ENCODE results near the gene USP48. TPM values are rescaled to one million over a fixed set of nuclear protein-coding genes. Genes with fewer than 3 reads are reported as not detected.

Gene USP48
- total RNA-seq, 1 donor from 2014 or later, result 41.8 TPM

DNA sequence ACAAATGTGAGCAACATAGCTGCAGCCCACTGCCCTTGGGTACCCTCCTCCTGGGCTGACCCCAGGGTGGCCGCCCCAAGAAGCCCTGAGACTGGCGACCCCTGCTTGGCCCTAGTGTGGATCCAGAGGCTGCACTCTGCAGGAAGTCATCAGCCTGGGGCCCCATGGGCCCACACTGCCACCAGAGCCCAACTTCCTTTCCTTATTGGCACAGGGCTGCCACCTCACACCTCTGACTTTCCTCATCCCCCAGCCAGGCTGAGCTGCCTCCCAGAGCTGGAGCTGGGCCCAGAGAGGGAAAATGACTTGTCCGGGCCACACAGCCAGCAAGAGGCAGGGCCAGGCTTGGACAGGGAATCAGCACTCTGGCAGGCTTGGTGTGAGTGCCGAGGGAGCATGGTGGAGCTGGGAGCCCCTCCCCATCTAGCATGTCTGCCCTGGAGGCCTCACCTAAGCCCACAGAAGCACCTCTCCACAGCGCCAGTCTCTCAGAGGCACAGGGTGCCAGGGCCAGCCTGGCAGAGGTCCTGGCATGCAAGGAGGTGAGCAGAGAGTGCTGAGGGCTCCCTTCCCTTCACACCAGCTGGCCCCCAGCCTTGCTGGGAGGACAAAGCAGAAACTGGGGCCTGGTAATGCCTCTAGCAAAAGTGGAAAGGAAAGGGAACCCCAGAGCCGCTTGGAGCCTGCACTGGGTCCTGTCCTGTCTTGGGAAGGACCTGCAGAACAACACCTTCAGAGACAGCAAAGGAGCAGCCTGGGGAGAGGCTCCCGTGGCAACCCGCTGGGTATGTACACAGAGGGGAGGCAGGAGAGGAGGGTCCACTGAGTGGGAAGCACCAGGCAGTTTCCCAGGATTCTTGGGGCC is 117.0 kb downstream of the USP48 start:
- intact Hi-C loops (cut with DNase I), result no loop called here
- ATAC-seq (ENCODE audit: poor library complexity), result peak; percentile 85
- DNase-seq, result peak; percentile 80

DNA sequence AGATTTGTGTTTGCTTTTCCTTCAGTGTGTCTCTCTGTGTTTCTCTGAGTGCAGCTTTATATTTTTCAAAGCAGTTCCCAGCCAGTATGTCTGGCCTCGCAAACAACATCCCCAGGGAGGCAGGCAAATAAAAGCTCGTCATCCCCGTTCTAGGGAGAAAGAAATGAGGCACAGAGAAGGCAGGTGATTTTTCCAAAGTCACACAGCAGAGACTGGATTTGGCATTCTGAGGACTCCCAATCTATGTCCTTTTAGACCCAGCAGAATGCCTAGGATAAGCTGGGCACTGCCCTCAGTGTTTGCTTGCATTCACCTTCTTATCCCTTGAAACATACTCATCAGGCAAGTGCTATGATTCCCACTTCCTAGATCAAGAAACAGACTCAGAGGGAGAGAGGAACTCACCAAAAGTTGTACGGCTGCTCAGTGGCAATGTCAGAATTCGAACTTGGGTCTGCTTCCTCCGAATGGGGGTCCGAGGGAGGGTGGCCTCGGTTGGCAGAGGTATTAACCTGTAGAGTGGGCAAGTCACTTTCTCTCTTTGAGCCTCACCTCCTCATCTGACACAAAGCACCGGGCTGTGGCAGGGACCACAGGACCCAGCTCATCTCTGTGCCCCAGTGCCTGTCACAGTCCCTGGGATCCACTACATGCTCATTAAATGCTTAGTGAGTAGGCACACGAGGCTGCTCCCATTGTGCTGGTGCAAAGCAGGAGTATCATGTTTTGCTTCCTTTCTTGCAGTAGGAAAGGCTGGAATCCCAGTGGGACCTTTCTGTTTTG is 118.0 kb downstream of the USP48 start:
- no peak for ATAC-seq (ENCODE audit: poor library complexity)
- intact Hi-C loops (cut with DNase I), result no loop called here
- DNase-seq, result no peak

DNA sequence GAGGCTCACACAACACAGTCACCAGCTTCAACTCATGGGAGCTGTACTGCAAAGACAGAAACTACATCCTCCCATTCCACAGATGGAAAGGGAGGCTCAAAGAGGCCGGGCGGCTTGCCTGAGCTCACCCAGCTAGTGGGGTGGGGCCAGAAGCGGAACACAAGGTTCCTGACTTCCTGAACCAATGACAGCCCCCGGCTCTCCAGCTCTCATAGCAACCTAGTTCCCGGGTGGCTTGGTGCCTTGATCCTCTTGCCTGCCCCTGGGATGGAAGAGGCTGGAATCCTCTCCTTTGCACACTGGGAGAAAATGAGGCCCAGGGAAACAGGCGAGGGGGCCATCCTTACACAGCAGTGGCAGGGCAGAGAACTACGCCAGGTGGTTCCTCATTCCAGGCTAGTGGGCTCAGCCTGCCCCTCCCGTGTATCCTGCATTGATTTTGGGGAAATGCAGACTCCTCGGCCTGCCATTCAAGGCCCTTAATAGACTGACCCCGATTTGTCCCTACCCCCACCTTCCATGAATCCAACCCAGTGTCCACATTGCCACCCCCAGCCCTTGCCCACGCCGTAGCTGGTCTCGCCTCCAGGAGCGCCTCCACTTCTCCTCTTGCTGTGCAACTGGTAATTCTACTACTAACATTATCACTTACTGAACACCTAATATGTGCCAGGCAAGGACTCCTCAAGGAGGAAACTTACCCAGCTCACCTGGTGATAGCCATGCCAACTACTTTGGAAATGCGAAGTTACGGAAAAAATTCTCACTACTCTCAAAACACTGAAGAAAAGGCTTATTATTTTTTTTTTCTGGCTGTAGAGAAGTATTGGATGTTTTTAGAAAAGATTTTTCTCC is 118.8 kb downstream of the USP48 start:
- no peak for DNase-seq
- ATAC-seq (ENCODE audit: poor library complexity), result no peak
- intact Hi-C loops (cut with DNase I), result no loop called here

DNA sequence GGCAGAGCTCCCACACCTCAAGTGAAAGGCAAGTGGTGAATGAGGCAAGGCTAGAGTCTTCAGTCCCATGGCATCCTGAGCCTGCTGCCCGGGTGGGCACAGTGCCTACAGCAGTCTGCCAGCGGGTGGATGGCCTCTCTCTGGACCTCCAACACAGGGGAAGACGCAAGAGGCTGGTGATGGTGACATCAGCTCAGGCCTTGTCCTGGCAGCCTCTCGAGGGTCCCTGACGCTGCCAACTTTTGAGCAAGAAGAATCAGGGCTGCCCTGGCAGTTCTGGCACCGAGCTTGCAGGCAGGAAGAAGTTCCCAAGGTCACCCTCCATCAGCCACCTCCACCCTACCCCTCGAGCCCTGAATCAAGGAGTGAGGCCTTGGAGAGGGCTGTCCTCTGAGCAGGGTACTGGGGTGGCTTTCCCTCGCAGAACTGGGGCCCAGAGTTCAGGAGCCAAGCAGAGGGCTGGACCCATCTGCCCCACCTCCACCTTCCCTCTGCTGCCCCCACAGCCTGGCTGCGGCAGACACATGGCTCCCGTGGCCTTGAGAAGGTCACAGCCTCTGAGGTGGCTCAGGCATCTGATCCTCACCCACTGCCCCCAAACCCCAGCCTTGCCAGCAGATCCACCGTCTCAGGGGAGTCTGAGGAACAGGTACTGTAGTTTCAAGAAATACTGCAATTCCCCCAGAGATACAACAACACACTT is 119.5 kb downstream of the USP48 start:
- DNase-seq (peak; percentile 51), ATAC-seq (ENCODE audit: poor library complexity) (no peak)
- intact Hi-C loops (cut with DNase I), result no loop called here

DNA sequence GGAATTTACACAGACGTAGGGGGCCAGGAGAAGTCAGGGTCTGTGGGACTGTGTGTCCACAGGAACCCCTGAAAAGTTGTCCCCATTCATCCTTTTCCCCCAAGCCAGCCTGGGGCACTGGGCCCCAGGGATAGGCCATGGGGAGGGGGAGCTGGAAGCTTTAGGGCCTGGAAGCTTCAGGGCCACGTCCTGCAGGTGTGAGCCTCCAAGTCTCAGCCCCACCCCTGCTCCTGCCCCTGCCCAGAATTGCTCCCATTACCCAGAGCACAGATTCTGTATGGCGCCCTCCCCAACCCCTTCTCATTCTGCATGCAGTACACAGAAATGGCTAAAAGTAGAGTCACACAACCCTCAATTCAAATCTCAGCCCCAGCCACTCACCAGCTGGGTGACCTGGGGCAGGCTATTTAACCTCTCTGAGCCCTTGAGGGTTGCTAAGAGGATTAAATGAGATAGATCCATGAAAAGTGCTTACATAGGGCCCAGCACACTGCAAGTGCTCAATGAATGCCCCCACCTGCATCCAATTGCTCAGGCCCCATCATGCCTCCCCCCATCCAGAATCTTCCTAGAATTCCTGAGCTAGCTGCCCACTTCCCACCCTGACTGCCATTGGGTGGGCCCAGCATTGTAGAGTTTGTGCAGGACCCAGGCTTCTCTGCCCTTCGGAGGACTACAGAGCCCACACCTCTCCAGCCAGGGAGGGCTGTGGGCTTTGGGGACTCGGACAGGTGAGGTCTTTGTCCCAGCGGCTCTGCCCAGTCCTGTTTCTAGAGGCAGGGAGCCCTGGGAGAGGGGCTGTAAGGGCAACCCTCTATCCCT is 120.3 kb downstream of the USP48 start:
- intact Hi-C loops (cut with DNase I), result no loop called here
- ATAC-seq (ENCODE audit: poor library complexity), result no peak

DNA sequence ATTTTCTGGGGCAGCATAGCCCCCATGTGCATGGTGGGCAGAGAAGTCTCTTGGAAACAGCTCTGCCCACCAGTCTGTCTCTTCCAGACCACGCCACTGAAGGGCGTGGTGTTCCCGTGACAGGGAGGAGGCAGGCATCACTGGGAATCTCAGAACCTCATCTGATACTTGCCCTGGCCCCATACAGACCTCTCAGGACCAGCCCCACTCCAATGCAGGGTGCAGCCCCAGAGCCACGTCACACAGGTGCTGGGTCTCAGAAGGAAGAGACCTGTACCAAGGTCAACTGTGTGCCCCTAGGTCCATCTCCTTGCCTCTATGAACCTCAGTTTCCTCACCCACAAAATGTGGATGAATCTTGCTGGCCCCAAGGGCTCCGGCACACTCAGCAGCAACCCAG is 121.1 kb downstream of the USP48 start:
- intact Hi-C loops (cut with DNase I), result no loop called here
- DNase-seq (no peak), ATAC-seq (ENCODE audit: poor library complexity) (no peak)

More for the DNA sequence above, 120.3 kb downstream of the USP48 start:
- no peak for DNase-seq

DNA sequence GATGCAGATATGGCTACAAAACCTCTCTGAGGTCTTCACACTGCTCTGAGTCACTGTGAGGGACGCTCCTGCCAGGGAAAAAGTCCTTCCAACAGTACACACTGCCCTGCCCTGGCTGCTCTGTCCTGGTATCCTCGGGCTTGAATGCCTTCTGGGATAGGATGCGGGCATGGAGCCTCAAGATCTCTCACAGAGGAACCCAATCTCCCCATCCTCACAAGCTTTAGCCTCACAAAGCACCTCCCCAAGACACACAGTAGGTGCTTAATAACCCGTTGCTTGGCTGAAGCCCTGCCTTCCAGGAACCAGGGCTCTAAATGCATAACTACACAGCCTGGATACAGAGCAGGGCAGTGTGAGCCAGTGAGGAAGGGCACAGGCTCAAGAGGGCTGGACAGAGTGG is 123.0 kb downstream of the USP48 start:
- ATAC-seq (ENCODE audit: poor library complexity) (no peak), DNase-seq (no peak)

DNA sequence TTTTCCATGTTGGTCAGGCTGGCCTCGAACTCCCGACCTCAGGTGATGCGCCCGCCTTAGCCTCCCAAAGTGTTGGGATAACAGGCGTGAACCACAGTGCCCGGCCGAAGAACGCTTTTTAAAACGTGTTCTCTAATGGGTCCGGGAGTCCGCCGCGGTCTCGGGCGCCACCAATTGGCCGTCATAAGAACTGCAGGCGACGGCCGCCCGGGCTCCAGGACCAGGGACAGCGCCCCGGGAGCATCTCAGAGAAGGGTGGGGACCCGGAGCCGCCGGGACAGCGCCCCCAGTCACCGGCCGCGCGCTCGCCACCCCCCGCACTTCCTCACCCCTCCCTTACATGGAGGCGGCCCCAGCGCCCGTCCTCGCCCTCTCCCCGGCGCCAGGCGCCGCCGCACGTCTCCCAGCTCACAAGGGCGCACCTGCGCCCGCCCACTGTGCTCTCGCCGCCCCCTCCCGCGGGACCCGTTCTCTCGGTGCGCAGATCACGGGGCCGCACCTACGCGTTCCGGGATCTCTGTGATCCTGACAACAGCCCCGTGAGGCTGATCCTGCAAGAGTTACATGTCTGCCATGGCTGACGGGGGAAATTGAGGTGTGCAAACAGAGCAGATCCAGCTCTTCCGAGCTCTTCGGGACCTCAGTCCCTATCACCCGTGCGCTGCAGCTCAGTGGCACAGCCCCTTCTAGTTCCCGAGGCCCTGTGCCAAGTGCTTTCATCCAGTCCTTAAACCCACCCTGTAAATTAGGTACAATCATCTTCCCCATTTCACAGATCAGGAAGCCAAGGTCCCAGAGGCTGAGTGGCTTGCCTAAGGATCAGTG is 123.6 kb downstream of the USP48 start:
- intact Hi-C loops (cut with DNase I), result loop anchor here (5.0 to 10.0 kb wide), 2 partner anchors 155 to 287 kb away; partner anchors contain the start of gene ALPL
- ATAC-seq (ENCODE audit: poor library complexity), result peak; percentile 81
- DNase-seq, result peak; percentile 88

More for the DNA sequence above, 123.0 kb downstream of the USP48 start:
- intact Hi-C loops (cut with DNase I), result loop anchor here (5.0 to 10.0 kb wide), 2 partner anchors 155 to 288 kb away; partner anchors contain the start of gene ALPL

DNA sequence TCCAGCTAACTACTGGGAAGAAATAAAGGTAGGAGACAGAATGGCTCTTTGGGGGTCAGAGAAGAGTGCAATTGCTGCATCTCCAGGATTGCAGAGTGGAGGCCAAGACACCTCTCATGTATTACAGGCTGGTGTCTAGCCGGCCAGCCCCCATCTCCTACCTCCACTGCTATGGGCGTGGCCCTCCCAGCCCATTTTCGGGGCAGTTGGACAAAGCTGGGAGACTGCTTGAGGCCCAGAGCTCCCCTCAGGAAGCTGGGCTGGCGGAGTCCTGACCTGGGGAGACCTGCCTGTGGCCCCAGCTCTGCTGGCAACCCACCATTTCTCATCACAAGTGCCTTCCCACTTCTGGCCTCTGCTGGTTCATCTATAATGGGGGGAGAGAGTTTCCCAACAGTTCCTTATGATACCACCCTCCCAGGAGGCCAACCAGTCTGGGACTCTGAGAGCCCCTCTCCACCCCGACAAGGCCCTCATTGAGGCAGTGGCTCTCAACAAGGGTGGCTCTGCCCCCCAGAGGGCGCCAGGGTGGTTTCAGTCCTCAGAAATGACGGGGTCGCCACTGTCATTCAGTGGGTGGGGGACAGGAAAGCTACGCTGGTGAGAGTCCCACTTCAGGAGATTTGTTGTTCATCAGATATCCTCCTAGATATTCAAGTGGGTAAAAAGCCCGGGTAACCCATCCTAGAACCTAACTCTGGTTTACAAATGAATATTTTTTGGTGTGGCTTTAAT is 125.3 kb downstream of the USP48 start:
- intact Hi-C loops (cut with DNase I), result loop anchor here (5.0 to 10.0 kb wide), 2 partner anchors 153 to 285 kb away; partner anchors contain the start of gene ALPL
- DNase-seq (no peak), ATAC-seq (ENCODE audit: poor library complexity) (no peak)

DNA sequence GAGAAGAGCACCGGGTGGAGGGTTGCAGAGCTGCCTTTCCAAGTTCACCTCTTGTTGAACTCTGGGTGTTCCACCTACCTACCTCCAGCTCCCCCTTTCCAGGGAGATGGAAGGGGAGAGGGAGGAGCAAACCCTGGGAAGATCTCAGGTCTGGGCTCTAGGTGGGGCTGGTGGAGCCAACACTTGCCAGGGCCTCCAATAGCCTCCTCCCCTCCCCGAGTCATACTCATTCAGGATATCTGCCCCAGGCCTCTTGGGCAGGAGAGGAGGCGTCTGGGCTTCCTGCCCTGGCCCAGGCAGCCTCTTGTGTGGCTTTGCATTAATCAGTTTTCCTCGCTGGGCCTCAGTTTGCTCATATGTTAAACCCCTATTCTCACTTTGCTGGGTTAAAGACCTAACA is 127.2 kb downstream of the USP48 start:
- intact Hi-C loops (cut with DNase I), result loop anchor here (5.0 to 10.0 kb wide), 2 partner anchors 151 to 283 kb away; partner anchors contain the start of gene ALPL
- ATAC-seq (ENCODE audit: poor library complexity) (no peak), DNase-seq (no peak)

DNA sequence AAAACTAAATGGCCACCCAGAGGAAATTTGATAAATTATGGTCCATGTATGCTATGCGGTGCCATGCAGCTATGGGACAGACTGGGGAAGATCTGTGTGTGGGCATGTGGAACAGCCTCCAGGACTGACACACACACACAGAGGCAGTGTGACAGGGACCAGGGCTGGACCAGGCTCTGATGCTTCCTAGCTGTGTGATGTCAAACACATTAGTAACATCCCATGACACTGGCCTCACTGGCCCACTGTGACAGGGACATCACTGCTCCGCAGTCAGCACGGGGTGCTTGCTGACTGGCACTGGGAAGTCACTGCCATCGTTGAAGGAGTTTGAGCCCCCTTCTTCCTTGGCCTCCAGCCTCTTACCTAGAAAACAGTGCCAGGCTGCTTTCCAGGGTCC is 127.7 kb downstream of the USP48 start:
- ATAC-seq (ENCODE audit: poor library complexity), result no peak

DNA sequence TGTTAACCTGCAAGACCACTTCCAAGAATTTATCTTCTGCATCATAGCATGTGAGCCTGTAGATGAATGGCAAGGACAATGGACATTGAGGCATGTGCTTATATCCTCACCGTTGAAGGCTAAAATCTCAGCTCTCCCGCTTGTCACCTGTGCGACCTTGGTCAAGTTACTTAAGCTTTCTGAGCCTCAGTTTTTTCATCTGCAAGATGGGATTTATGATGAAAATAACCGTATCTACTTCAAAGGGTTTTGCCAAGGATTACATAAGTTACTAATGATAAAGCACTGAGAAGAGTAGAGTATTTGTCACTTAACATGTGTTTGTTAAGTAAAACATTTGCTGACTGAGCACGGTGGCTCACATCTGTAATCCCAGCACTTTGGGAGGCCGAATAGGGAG is 128.7 kb downstream of the USP48 start:
- no peak for ATAC-seq (ENCODE audit: poor library complexity)
- intact Hi-C loops (cut with DNase I), result loop anchor here (10.0 kb wide), 1 partner anchor 149 kb away; the partner anchor contains the start of gene ALPL
- no peak for DNase-seq

More for the DNA sequence above, 127.7 kb downstream of the USP48 start:
- no peak for DNase-seq
- intact Hi-C loops (cut with DNase I), result loop anchor here (5.0 to 10.0 kb wide), 2 partner anchors 150 to 283 kb away; partner anchors contain the start of gene ALPL

DNA sequence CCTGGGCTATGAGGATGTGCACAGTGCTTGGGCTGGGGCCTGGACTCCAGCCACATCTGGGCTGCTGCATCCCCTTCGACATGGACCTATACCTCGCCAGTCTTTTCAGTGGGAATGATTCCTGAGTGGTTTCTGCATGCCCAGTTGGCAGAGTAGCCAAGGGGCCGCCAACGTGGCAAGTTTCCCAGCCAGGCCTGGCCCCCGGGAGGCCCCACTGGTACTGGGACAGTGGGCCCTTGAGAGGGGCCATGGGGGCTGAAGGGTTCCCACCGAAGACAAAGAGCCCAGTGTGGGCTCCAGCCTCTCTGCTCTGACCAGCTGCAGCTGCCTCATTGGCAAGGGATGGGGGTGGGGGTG is 129.2 kb downstream of the USP48 start:
- ATAC-seq (ENCODE audit: poor library complexity), result no peak
- intact Hi-C loops (cut with DNase I), result loop anchor here (10.0 kb wide), 1 partner anchor 149 kb away; the partner anchor contains the start of gene ALPL
- no peak for DNase-seq

DNA sequence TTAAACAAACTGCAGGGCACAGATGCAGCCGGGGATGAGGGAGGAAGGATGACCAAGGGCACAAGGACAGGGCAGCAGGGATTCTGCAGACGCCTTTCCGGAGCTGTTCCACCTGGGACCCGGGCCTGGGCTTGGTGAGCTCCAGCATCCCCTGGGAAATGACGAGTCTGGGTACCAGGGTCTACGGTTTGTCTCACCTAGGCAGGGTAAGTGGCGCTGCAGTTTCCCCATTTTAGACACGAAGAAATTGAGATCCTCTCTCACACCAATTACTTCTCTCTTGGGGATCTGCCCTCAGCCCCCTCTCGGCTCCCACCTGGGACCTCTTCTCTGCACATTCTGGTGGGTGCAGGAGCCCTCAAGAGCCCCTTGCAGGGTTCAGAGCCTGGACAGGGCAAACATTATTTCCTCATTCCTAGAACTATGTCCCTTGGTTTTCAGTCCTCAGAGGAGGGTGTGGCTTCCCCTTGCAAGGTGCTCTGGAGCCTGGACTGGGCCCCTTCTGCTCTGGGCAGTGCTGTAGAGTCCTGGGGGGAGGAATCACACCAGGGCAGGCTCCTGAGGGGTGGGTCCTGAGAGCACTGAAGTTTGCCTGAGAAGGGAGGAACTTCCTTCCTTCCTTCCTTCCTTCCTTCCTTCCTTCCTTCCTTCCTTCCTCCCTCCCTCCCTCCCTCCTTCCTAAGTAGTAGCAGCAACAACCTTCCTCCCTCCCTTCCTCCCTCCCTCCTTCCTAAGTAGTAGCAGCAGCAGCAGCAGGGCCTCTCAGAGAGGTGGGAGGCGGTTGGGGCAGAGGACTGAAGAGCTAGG is 129.8 kb downstream of the USP48 start:
- intact Hi-C loops (cut with DNase I), result loop anchor here (10.0 kb wide), 1 partner anchor 148 kb away; the partner anchor contains the start of gene ALPL
- DNase-seq (no peak), ATAC-seq (ENCODE audit: poor library complexity) (no peak)

All from Right ventricle myocardium superior (tissue), 1 donor.